Tibial nerve (tissue), 4 donors: ENCODE data around the gene RYR3. TPM values are rescaled to one million over a fixed set of nuclear protein-coding genes. Genes with fewer than 3 reads are reported as not detected.

ENCODE experiments used
- DNase-seq, 2 donors: peaks; one replicate each; pipeline ENCODE4 v3.0.0-alpha.2; 2019; ENCODE audit warnings: low spot score in 2 of 2
- H3K27ac ChIP-seq, 4 donors: fragments of 200-600 bp; sonication (generic) in 3 of 4; one replicate each; pipeline ENCODE4 v1.5.1; 2017 to 2019; ENCODE audit warnings: mild to moderate bottlenecking in 1 of 4
- H3K27me3 ChIP-seq, 2 donors: fragments of 200-600 bp; sonication (generic) in 1 of 2; one replicate each; pipeline versions ENCODE4 v1.5.1 to v1.6.0; 2017 to 2019
- H3K36me3 ChIP-seq, 3 donors: fragments of 200-600 bp; sonication (generic); one replicate each; pipeline ENCODE4 v1.5.1; 2018 to 2019
- H3K4me1 ChIP-seq, 4 donors: fragments of 200-600 bp; sonication (generic) in 3 of 4; one replicate each; pipeline ENCODE4 v1.5.1; 2017 to 2019
- H3K4me3 ChIP-seq, 4 donors: fragments of 200-600 bp; sonication (generic) in 3 of 4; one replicate each; pipeline ENCODE4 v1.5.1; 2017 to 2019; ENCODE audit warnings: mild to moderate bottlenecking in 1 of 4, moderate library complexity in 1 of 4
- H3K9me3 ChIP-seq, 4 donors: fragments of 200-600 bp; sonication (generic) in 3 of 4; one replicate each; pipeline ENCODE4 v1.5.1; 2017 to 2019
- CTCF ChIP-seq, 5 experiments: fragments of 200-600 bp in 3 of 5; fragments of 450-650 bp in 2 of 5; sonication (generic) in 3 of 5; IDR thresholded peaks; one replicate each; pipeline ENCODE4 v1.5.1; 2016 to 2019; ENCODE audit warnings: antibody characterized with exemption in 5 of 5, mild to moderate bottlenecking in 3 of 5, moderate library complexity in 2 of 5
- EP300 ChIP-seq, 2 donors: sonication (generic); formaldehyde crosslinking; IDR thresholded peaks; one replicate each; pipeline ENCODE4 v1.6.1; 2017; ENCODE audit warnings: antibody characterized with exemption in 2 of 2, mild to moderate bottlenecking in 1 of 2
- POLR2A ChIP-seq, 2 donors: fragments of 450-650 bp; IDR thresholded peaks; one replicate each; pipeline ENCODE4 v1.6.1; 2017; ENCODE audit warnings: antibody characterized with exemption in 2 of 2, mild to moderate bottlenecking in 2 of 2, moderate library complexity in 2 of 2
- WGBS, 2 donors: methylation state at CpG; one replicate each; pipeline ENCODE4 v1.1.5; 2018; 5-methylcytosine and 5-hydroxymethylcytosine counted together
- total RNA-seq, 4 donors: library from RNA; depleted of rRNA; stranded (reverse); fragments of >200 nt; gene quantifications; one replicate each; pipeline ENCODE4 v1.1.0, GENCODE V29; 2016

Gene RYR3
- total RNA-seq, 4 donors from 2014 or later, result 1.2 to 7.0 (median 5.4) TPM

GRCh38 chr15:33395846-33396245 is 85.1 kb downstream of the RYR3 start:
- TF ChIP-seq EP300 (IDR thresholded peaks at IDR 0.05) (no peak), CTCF (IDR thresholded peaks at IDR 0.05) (no peak), POLR2A (IDR thresholded peaks at IDR 0.05) (no peak)
- Histone ChIP-seq H3K36me3 (no peaks in the 10 kb centered on the region), H3K9me3 (no peaks in the 10 kb centered on the region), H3K27ac (no peak overlapping the region), H3K27me3 (no peaks in the 10 kb centered on the region), H3K4me1 (no peaks in the 10 kb centered on the region), H3K4me3 (no peak overlapping the region)
- 89 to 91% methylated on average over 7 of the region's 7 CpGs for WGBS, 2 donors
- DNase-seq, result no peak

GRCh38 chr15:33396475-33396874 is 85.7 kb downstream of the RYR3 start:
- TF ChIP-seq EP300 (IDR thresholded peaks at IDR 0.05) (no peak), CTCF (IDR thresholded peaks at IDR 0.05) (no peak), POLR2A (IDR thresholded peaks at IDR 0.05) (no peak)
- no peaks in the 10 kb centered on the region for H3K36me3 ChIP-seq
- 74 to 87% methylated on average over 2 of the region's 2 CpGs for WGBS, 2 donors
- H3K27me3 ChIP-seq, result no peaks in the 10 kb centered on the region
- no peak overlapping the region for H3K27ac ChIP-seq
- H3K4me3 ChIP-seq, result no peak overlapping the region
- no peaks in the 10 kb centered on the region for H3K9me3 ChIP-seq
- DNase-seq, result no peak
- no peaks in the 10 kb centered on the region for H3K4me1 ChIP-seq

GRCh38 chr15:33398555-33398954 is 87.8 kb downstream of the RYR3 start:
- no peak overlapping the region for H3K4me3 ChIP-seq
- H3K27me3 ChIP-seq, result no peaks in the 10 kb centered on the region
- no peak for DNase-seq
- TF ChIP-seq CTCF (IDR thresholded peaks at IDR 0.05) (no peak), POLR2A (IDR thresholded peaks at IDR 0.05) (no peak), EP300 (IDR thresholded peaks at IDR 0.05) (no peak)
- no peak overlapping the region for H3K27ac ChIP-seq
- WGBS, 2 donors, result 78 to 81% methylated on average over 10 of the region's 10 CpGs
- no peaks in the 10 kb centered on the region for H3K36me3 ChIP-seq
- no peaks in the 10 kb centered on the region for H3K4me1 ChIP-seq
- H3K9me3 ChIP-seq, result no peaks in the 10 kb centered on the region

GRCh38 chr15:33400941-33401340 is 90.2 kb downstream of the RYR3 start:
- Histone ChIP-seq H3K27ac (no peak overlapping the region), H3K4me3 (no peak overlapping the region), H3K36me3 (no peaks in the 10 kb centered on the region), H3K4me1 (no peaks in the 10 kb centered on the region), H3K9me3 (no peaks in the 10 kb centered on the region), H3K27me3 (no peaks in the 10 kb centered on the region)
- no peak for TF ChIP-seq POLR2A (IDR thresholded peaks at IDR 0.05)
- TF ChIP-seq CTCF (IDR thresholded peaks at IDR 0.05), result no peak
- TF ChIP-seq EP300 (IDR thresholded peaks at IDR 0.05), result no peak
- DNase-seq, result no peak
- 30 to 34% methylated on average over 3 of the region's 3 CpGs for WGBS, 2 donors

- TF ChIP-seq CTCF (IDR thresholded peaks at IDR 0.05), result no peak
- TF ChIP-seq POLR2A (IDR thresholded peaks at IDR 0.05), result no peak
- TF ChIP-seq EP300 (IDR thresholded peaks at IDR 0.05), result no peak
- 62 to 65% methylated on average over 2 of the region's 2 CpGs for WGBS, 2 donors
- Histone ChIP-seq H3K4me1 (no peaks in the 10 kb centered on the region), H3K27ac (no peak overlapping the region), H3K9me3 (no peaks in the 10 kb centered on the region), H3K27me3 (no peaks in the 10 kb centered on the region), H3K36me3 (no peaks in the 10 kb centered on the region), H3K4me3 (no peak overlapping the region)
- DNase-seq, result no peak
Measured at GRCh38 chr15:33402600-33402999, 91.8 kb downstream of the RYR3 start.
